Measurements from ENCODE around the gene ECPAS. TPM values are rescaled to one million over a fixed set of nuclear protein-coding genes. Genes with fewer than 3 reads are reported as not detected.
"Not testable (repeated sequence)": the region's sequence is repeated elsewhere in the genome, so short reads cannot be mapped to it uniquely, and the experiment has no call there.

The ECPAS gene
- total and polyA plus RNA-seq, 9 donors, result 23.5 to 97.6 (median 69.7) TPM

DNA sequence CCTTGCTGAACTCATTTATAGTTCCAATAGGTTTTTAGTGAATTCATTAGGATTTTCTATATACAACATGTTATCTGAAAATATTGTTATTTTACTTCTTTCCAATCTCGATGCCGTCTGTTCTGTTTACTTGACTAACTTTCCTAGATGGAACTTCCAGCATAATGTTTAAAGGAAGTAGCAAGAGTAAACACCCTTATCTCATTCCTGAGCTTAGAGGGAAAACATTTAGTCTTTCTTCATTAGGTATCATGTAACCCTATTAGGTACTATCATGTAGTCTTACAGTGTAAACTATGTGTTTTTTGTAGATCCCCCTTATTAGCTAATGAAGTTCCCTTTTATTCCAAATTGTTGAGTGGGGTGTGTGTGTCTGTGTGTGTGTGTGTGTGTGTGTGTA lies 131.6 kb downstream of the ECPAS start:
- no peaks in the 10 kb centered on the region for H3K36me3 ChIP-seq
- H3K4me3 ChIP-seq, result no peak overlapping the region
- H3K27ac ChIP-seq, result no peak overlapping the region
- H3K4me1 ChIP-seq (ENCODE audit: insufficient read depth), result no peaks in the 10 kb centered on the region
- no peak for DNase-seq
- no peaks in the 10 kb centered on the region for H3K27me3 ChIP-seq
- TF ChIP-seq POLR2A (IDR thresholded peaks at IDR 0.05), result no peak
- no peak for TF ChIP-seq EP300 (IDR thresholded peaks at IDR 0.05)
- TF ChIP-seq, protein P1, sequence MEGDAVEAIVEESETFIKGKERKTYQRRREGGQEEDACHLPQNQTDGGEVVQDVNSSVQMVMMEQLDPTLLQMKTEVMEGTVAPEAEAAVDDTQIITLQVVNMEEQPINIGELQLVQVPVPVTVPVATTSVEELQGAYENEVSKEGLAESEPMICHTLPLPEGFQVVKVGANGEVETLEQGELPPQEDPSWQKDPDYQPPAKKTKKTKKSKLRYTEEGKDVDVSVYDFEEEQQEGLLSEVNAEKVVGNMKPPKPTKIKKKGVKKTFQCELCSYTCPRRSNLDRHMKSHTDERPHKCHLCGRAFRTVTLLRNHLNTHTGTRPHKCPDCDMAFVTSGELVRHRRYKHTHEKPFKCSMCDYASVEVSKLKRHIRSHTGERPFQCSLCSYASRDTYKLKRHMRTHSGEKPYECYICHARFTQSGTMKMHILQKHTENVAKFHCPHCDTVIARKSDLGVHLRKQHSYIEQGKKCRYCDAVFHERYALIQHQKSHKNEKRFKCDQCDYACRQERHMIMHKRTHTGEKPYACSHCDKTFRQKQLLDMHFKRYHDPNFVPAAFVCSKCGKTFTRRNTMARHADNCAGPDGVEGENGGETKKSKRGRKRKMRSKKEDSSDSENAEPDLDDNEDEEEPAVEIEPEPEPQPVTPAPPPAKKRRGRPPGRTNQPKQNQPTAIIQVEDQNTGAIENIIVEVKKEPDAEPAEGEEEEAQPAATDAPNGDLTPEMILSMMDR (IDR thresholded peaks at IDR 0.05), result no peak
- 50 to 72% (median 66%) methylated on average over 2 of the region's 2 CpGs for WGBS, 3 donors
- intact Hi-C loops (cut with DNase I), result no loop called here
- H3K9me3 ChIP-seq, result no peaks in the 10 kb centered on the region

DNA sequence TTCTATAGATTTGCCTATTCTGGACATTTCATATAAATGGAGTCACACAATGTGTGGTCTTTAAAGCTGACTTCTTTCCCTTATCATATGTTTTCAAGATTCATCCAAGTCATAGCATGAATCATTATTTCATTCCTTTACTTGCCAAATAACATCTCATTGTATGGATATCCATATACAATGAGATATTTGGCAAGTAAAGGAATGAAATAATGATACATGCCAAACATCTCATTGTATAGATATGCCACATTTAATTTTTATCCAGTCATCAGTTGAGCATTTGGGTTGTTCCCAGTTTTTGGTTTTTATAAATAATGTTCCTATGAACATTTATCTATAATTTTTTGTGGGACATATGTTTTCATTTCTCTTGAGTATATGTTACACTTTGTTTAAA lies 133.6 kb downstream of the ECPAS start:
- Histone ChIP-seq H3K4me3 (no peak overlapping the region), H3K36me3 (no peaks in the 10 kb centered on the region), H3K9me3 (no peaks in the 10 kb centered on the region), H3K27ac (no peak overlapping the region), H3K4me1 (ENCODE audit: insufficient read depth) (no peaks in the 10 kb centered on the region), H3K27me3 (no peaks in the 10 kb centered on the region)
- intact Hi-C loops (cut with DNase I), result no loop called here
- DNase-seq, result no peak
- no peak for TF ChIP-seq POLR2A (IDR thresholded peaks at IDR 0.05)
- TF ChIP-seq EP300 (IDR thresholded peaks at IDR 0.05), result no peak
- TF ChIP-seq, protein P1 (IDR thresholded peaks at IDR 0.05), result no peak

DNA sequence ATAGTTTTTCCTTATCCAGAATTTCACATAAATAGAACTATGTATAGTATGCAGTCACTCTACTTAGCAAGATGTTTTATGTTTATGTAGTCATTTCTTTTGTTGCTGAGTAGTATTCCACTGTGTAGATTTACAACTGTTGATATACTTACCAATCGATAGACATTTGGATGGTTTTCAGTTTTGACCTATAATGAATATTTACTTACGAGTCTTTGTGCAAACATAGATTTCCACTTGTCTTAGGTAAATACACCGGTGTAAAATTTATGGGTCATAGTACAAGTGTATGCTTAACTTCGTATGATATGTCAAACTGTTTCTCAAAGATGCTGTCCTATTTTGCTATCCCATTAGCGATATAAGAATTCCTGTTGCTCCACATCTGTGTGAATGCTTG lies 134.4 kb downstream of the ECPAS start:
- Histone ChIP-seq H3K4me3 (no peak overlapping the region), H3K27me3 (no peaks in the 10 kb centered on the region), H3K4me1 (ENCODE audit: insufficient read depth) (no peaks in the 10 kb centered on the region), H3K27ac (no peak overlapping the region), H3K36me3 (no peaks in the 10 kb centered on the region), H3K9me3 (no peaks in the 10 kb centered on the region)
- intact Hi-C loops (cut with DNase I), result no loop called here
- WGBS, 3 donors, result 77 to 82% (median 79%) methylated on average over 5 of the region's 5 CpGs
- TF ChIP-seq, protein P1 (IDR thresholded peaks at IDR 0.05), result no peak
- TF ChIP-seq POLR2A (IDR thresholded peaks at IDR 0.05) (no peak), EP300 (IDR thresholded peaks at IDR 0.05) (no peak)
- DNase-seq, result no peak

DNA sequence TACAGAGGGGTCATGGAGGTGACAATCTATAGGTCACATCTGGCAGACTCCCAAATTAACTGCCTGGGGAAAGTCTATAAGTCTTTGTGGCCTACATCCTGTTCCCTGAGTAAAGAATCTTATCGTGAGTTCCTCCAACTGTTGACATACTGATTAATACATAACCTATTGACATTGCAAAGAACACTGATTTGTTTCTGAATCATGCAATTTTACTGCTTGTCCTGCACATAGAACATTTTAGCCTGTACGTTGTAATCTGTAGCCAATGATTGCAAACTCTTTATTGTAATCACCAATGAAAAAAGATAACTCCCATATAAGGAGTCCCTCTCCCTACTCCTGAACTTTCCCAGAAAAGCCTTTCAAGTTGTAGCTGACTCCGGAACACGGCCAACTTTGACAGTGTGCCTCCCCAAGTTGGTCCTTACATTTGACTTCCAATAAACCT lies 135.3 kb downstream of the ECPAS start:
- H3K27ac ChIP-seq, result no peak overlapping the region
- TF ChIP-seq EP300 (IDR thresholded peaks at IDR 0.05), result no peak
- no peak for TF ChIP-seq POLR2A (IDR thresholded peaks at IDR 0.05)
- TF ChIP-seq, protein P1 (IDR thresholded peaks at IDR 0.05), result no peak
- DNase-seq, result no peak

DNA sequence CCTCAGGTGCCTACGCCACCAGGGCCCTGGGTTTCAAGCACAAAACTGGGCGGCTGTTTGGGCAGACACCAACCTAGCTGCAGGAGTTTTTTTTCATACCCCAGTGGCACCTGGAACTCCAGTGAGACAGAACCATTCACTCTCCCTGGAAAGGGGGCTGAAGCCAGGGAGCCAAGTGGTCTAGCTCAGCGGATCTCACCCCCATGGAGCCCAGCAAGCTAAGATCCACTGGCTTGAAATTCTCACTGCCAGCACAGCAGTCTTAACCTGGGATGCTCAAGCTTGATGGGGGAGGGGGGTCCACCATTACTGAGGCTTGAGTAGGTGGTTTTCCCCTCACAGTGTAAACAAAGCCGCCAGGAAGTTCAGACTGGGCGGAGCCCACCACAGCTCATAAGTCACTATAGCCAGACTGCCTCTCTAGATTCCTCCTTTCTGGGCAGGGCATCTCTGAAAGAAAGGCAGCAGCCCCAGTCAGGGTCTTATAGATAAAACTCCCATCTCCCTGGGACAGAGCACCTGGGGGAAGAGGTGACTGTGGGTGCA lies 149.8 kb downstream of the ECPAS start:
- H3K4me1 ChIP-seq (ENCODE audit: insufficient read depth); DNase-seq; H3K27me3 ChIP-seq; H3K27ac ChIP-seq; H3K4me3 ChIP-seq; H3K9me3 ChIP-seq; intact Hi-C loops (cut with DNase I); H3K36me3 ChIP-seq: not testable (repeated sequence)
- 77 to 84% (median 81%) methylated on average over 5 of the region's 5 CpGs for WGBS, 3 donors

More for the DNA sequence above, 135.3 kb downstream of the ECPAS start:
- intact Hi-C loops (cut with DNase I), result no loop called here
- Histone ChIP-seq H3K4me1 (ENCODE audit: insufficient read depth) (no peaks in the 10 kb centered on the region), H3K4me3 (no peak overlapping the region), H3K36me3 (no peaks in the 10 kb centered on the region), H3K9me3 (no peaks in the 10 kb centered on the region), H3K27me3 (no peaks in the 10 kb centered on the region)
- WGBS, 3 donors, result 39 to 44% (median 41%) methylated on average over 4 of the region's 4 CpGs

All from ovary (tissue), 9 donors.